HepG2 (cell line): Measurements from ENCODE around the gene NR3C2. TPM values are rescaled to one million over a fixed set of nuclear protein-coding genes. Genes with fewer than 3 reads are reported as not detected.

Experiments used
- ATAC-seq: fragments of 200-7000 bp; cut with Tn5 transposase; 3 replicates; pipeline ENCODE4 v1.9.1; 2020; ENCODE audit warnings: mild to moderate bottlenecking, moderate library complexity
- BruUV-seq: library from RNA; stranded (reverse); fragments of 400-500 nt; replicated peaks from 2 replicates; lab custom pipeline; 2021; lab: Mats Ljungman, UMichigan
- CTCF ChIA-PET: fragments of 300-600 bp; formaldehyde crosslinking; extraction: SDS; loops from one replicate; lab custom pipeline; 2021; ENCODE audit warnings: low total read pairs, inconsistent platforms, low intra/inter-chr PET ratio; lab: Yijun Ruan, JAX
- POLR2A ChIA-PET: fragments of 350-600 bp; sonication (Branson Sonifier 250); formaldehyde crosslinking; loops from one replicate; lab custom pipeline; 2020; ENCODE audit warnings: antibody characterized with exemption, inconsistent platforms; lab: Yijun Ruan, JAX
- DNase-seq: peaks from one replicate; pipeline ENCODE4 v3.0.0-alpha.2; 2015; ENCODE audit warnings: low spot score
- FAIRE-seq: peaks from 3 replicates; lab custom pipeline; 2011; peaks lifted over from hg19 to GRCh38; lab: Jason Lieb, UNC
- H2AFZ ChIP-seq: one replicate; pipeline ENCODE4 v1.6.1; 2011; ENCODE audit warnings: low read length, inconsistent platforms
- H3K27ac ChIP-seq: fragments of 300-600 bp; 3 replicates; pipeline ENCODE4 v1.8.0; 2011; ENCODE audit warnings: mixed run types, mild to moderate bottlenecking, mixed read lengths, low read length, inconsistent platforms; ENCODE audit not compliant: insufficient read depth; ENCODE audit errors: extremely low read length
- H3K27me3 ChIP-seq, 2 experiments: fragments of 200-600 bp in 1 of 2; 2 replicates in 1 of 2; 3 replicates in 1 of 2; pipeline versions ENCODE4 v1.6.0 to v1.8.0; 2011; ENCODE audit warnings: low read length in 2 of 2, mild to moderate bottlenecking in 2 of 2, moderate library complexity in 2 of 2, inconsistent platforms in 1 of 2; ENCODE audit not compliant: insufficient read depth in 2 of 2, control insufficient read depth in 1 of 2
- H3K36me3 ChIP-seq, 2 experiments: fragments of 200-600 bp in 1 of 2; replicated peaks in 1 of 2; 2 replicates in 1 of 2; 3 replicates in 1 of 2; pipeline versions ENCODE4 v1.5.1 to v1.8.0; 2011; ENCODE audit warnings: low read length in 2 of 2, inconsistent platforms in 1 of 2; ENCODE audit not compliant: insufficient read depth in 2 of 2, control insufficient read depth in 1 of 2
- H3K4me1 ChIP-seq: 2 replicates; pipeline ENCODE4 v1.5.1; 2012; ENCODE audit warnings: low read length, inconsistent platforms; ENCODE audit not compliant: insufficient read depth
- H3K4me2 ChIP-seq: 2 replicates; pipeline ENCODE4 v1.6.0; 2011; ENCODE audit warnings: low read depth, low read length, inconsistent platforms
- H3K4me3 ChIP-seq, 3 experiments: fragments of 200-600 bp in 1 of 3; sonication (generic), shearing (Covaris generic) in 1 of 3; replicated peaks in 1 of 3; 2 replicates each; pipeline ENCODE4 v1.5.1; 2011 to 2016; ENCODE audit warnings: low read length in 3 of 3, inconsistent platforms in 2 of 3, low read depth in 2 of 3, mild to moderate bottlenecking in 2 of 3, control low read depth in 1 of 3, mixed read lengths in 1 of 3; ENCODE audit not compliant: insufficient read depth in 1 of 3
- H3K79me2 ChIP-seq: one replicate; pipeline ENCODE4 v1.6.1; 2011; ENCODE audit warnings: low read length, inconsistent platforms; ENCODE audit not compliant: insufficient read depth
- H3K9ac ChIP-seq: 2 replicates; pipeline ENCODE4 v1.6.0; 2011; ENCODE audit warnings: mild to moderate bottlenecking, low read depth, low read length, inconsistent platforms; ENCODE audit not compliant: insufficient read depth
- H3K9me3 ChIP-seq: 2 replicates; pipeline ENCODE4 v1.5.1; 2012; ENCODE audit warnings: mild to moderate bottlenecking, low read length
- H4K20me1 ChIP-seq: 2 replicates; pipeline ENCODE4 v1.6.0; 2011; ENCODE audit warnings: inconsistent platforms, mild to moderate bottlenecking, low read length, moderate library complexity; ENCODE audit not compliant: insufficient read depth
- HDAC6 ChIP-seq: fragments of 200-600 bp; sonication (generic); IDR thresholded peaks from 2 replicates; pipeline ENCODE4 v1.7.0; 2017; ENCODE audit warnings: mild to moderate bottlenecking, antibody characterized with exemption, low read length, low read depth
- MYC ChIP-seq: sonication (generic); formaldehyde crosslinking; IDR thresholded peaks from 2 replicates; pipeline ENCODE4 v1.9.0; 2021; ENCODE audit warnings: missing genetic modification reagents, borderline replicate concordance
- SETDB1 ChIP-seq: sonication (generic); formaldehyde crosslinking; IDR thresholded peaks from 2 replicates; pipeline ENCODE4 v1.5.1; 2020; ENCODE audit warnings: missing genetic modification reagents, mild to moderate bottlenecking, borderline replicate concordance
- SP2 ChIP-seq: sonication (generic); formaldehyde crosslinking; IDR thresholded peaks from 2 replicates; pipeline ENCODE4 v1.5.1; 2020; ENCODE audit warnings: mild to moderate bottlenecking, missing genetic modification reagents
- STAT5B ChIP-seq: sonication (generic); formaldehyde crosslinking; IDR thresholded peaks from 2 replicates; pipeline ENCODE4 v1.4.0; 2020; ENCODE audit warnings: missing genetic modification reagents
- TEF ChIP-seq: sonication (generic); formaldehyde crosslinking; IDR thresholded peaks from 2 replicates; pipeline ENCODE4 v1.5.0; 2020; ENCODE audit warnings: missing genetic modification reagents
- ZHX2 ChIP-seq, 2 experiments: sonication (generic) in 1 of 2; formaldehyde crosslinking in 1 of 2; IDR thresholded peaks; 2 replicates each; pipeline versions ENCODE4 v1.6.1 to v1.9.0; 2014 to 2022; ENCODE audit warnings: antibody characterized with exemption in 1 of 2, borderline replicate concordance in 1 of 2, inconsistent platforms in 1 of 2, low read depth in 1 of 2, missing genetic modification reagents in 1 of 2
- ZNF549 ChIP-seq: sonication (generic); formaldehyde crosslinking; IDR thresholded peaks from 2 replicates; pipeline ENCODE4 v1.5.0; 2020; ENCODE audit warnings: missing genetic modification reagents
- ZNF670 ChIP-seq: sonication (generic); formaldehyde crosslinking; IDR thresholded peaks from 2 replicates; pipeline ENCODE4 v1.8.0; 2022; ENCODE audit warnings: mild to moderate bottlenecking, missing genetic modification reagents, borderline replicate concordance
- WGBS: methylation state at CpG from one replicate; pipeline ENCODE4 v1.1.6; 2017; ENCODE audit warnings: low lambda C conversion rate; 5-methylcytosine and 5-hydroxymethylcytosine counted together
- in situ Hi-C: cut with HindIII; loops from 2 replicates; pipeline ENCODE4 v1.10.0; 2017; ENCODE audit warnings: low pct_unique_long_range_greater_than_20kb; ENCODE audit not compliant: extremely low pct_ligation_motif_present
- intact Hi-C: fragments of 100-400 bp; cut with micrococcal nuclease; formaldehyde crosslinking; loops from one replicate; pipeline ENCODE4 v1.10.0; 2022; ENCODE audit not compliant: unreplicated experiment
- polyA plus RNA-seq, 8 experiments: library from polyadenylated mRNA; depleted of rRNA in 3 of 8; stranded (reverse) in 7 of 8; unstranded in 1 of 8; fragments of >200 nt; fragmentation: Illumina TruSeq in 4 of 8; extraction: Trizol in 4 of 8; gene quantifications; 2 replicates each; pipeline versions ENCODE4 v1.2.1 to v1.2.3, GENCODE V29; 2011 to 2016; ENCODE audit warnings: low read depth in 4 of 8, missing spikeins in 1 of 8, mixed read lengths in 1 of 8; ENCODE audit not compliant: insufficient read depth in 1 of 8
- total RNA-seq, 5 experiments: library from RNA; depleted of rRNA; stranded (reverse); fragments of >200 nt; fragmentation: Illumina TruSeq; extraction: Trizol; gene quantifications; 2 replicates each; pipeline ENCODE4 v1.2.3, GENCODE V29; 2016; ENCODE audit warnings: low read depth in 1 of 5

Gene NR3C2
- total and polyA plus RNA-seq, 2 of the 13 experiments (the other 11 are each of a cell fraction or from before 2014, with no cell fraction given): 0.26 to 0.46 TPM

GRCh38 chr4:148437439-148437838 lies 4.8 kb downstream of the NR3C2 start:
- Histone ChIP-seq H3K9ac (no peak overlapping the region), H3K27me3 (peaks cover 0 to 11% of the 10 kb centered on the region in 2 experiments; a peak in 2 of 5 replicates), H3K4me3 (no peak overlapping the region), H3K27ac (no peak overlapping the region), H3K9me3 (no peaks in the 10 kb centered on the region), H3K4me2 (no peak overlapping the region), H3K36me3 (no peaks in the 10 kb centered on the region), H3K4me1 (0 out of 2 replicates have a peak, but pooled peaks cover 8% of the 10 kb centered on the region), H4K20me1 (no peaks in the 10 kb centered on the region), H2AFZ (no peak overlapping the region), H3K79me2 (no peaks in the 10 kb centered on the region)
- in situ Hi-C loops (no loop called here), intact Hi-C loops (no loop called here)
- DNase-seq: no peak
- BruUV-seq: no TSS peak
- POLR2A ChIA-PET: no interaction called here
- WGBS: 0% methylated on average over 2 of the region's 2 CpGs
- CTCF ChIA-PET: no interaction called here
- no peak for FAIRE-seq
- no peak for ATAC-seq
- TF ChIP-seq SP2 (CRISPR knock-in tag) (no peak), ZNF549 (CRISPR knock-in tag) (no peak), MYC (CRISPR knock-in tag) (no peak), ZHX2 (IDR thresholded peaks at IDR 0.05; ENCODE audit: low read depth) (no peak), ZHX2 (CRISPR knock-in tag; IDR thresholded peaks at IDR 0.05; ENCODE audit: borderline replicate concordance) (no peak), TEF (CRISPR knock-in tag) (no peak), STAT5B (CRISPR knock-in tag) (no peak), HDAC6 (no peak), SETDB1 (CRISPR knock-in tag) (no peak), ZNF670 (CRISPR knock-in tag) (no peak)
